ENCODE data around the gene NID1. TPM values are rescaled to one million over a fixed set of nuclear protein-coding genes. Genes with fewer than 3 reads are reported as not detected.
"Not testable (repeated sequence)": the region's sequence is repeated elsewhere in the genome, so short reads cannot be mapped to it uniquely, and the experiment has no call there.

The NID1 gene
- total RNA-seq, 1 donor from 2014 or later, result 158 TPM

DNA sequence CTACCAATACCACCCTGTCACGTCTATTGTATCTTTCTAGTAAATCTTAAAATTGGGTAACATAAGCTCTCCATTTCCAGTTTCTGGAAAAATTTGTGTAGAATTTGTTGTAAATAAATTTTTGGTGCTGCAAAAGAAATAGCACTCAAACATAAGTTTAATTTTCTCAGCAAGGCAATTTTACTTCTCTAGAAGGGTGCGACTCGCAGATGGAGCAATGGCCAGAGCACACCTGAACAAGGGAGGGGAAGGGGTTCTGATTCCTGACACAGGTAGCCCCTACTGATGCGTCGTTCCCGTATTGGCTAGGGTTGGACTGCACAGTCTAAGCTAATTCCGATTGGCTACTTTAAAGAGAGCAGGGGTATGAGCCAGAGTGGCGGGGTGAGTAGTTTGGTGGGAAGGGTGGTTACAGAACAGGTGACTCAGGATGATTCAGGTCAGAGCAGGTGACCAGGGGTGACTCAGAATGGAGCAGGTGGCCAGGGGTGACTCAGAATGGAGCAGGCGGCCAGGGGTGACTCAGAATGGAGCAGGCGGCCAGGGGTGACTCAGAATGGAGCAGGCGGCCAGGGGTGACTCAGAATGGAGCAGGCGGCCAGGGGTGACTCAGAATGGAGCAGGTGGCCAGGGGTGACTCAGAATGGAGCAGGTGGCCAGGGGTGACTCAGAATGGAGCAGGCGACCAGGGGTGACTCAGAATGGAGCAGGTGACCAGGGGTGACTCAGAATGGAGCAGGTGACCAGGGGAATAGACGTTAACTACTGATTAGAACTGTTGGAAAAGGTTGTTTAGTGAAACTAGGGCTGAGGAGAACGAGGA, 32.0 kb upstream of the NID1 start:
- not testable (repeated sequence) for DNase-seq

DNA sequence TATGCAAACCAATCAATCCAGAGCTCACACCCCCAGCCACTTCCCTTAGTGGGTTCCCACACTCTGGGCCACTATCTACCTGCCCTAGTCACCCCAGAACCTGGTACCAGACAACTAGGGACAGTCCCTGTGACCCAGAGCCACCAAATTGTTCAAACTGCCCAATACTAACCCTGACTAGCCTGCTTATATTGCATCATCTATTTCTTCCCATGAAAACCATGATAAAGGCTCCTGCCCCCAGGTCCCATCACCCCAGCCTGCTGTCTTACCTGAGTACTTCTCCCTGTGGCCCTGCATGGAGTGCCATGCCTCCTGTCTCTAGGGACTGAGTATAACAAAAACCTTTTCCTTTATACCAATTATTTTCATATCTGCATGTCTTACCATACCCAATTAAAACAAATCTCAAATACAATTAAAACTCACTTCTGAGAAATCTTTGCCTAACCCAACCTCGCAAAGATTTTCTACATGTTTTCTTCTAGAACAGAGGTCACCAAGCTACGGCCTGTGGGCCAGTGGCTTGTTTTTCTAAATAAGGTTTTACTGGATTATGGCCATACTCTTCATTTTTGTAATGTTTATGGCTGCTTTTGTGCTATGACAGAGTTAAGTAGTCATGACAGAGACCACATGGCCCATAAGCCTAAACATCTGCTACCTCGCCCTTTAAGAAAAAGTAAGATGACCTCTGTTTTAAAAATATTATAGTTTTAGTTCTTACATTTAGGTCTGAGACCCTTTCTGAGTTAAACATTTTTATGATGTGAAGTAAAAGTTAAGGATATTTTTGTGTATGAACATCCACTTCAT, 31.0 kb upstream of the NID1 start:
- no peak for DNase-seq

DNA sequence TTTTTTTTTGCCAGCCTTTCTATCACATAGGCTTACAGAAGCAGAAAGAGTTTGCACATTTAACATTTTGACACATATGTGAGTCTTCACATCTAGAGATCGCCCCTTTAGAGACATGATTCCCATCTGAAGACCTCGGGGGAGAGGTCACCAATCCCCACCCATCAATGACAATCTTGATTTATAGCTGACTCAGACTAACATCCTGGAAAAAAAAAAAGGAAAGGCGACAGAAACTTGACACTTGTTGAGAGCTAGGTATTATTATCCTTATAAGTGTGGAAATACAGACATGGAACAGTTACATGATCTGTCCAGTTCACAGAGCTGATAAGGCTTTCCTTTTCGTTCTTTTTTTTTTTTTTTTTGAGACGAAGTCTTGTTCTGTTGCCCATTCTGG, 28.0 kb upstream of the NID1 start:
- DNase-seq, result no peak

DNA sequence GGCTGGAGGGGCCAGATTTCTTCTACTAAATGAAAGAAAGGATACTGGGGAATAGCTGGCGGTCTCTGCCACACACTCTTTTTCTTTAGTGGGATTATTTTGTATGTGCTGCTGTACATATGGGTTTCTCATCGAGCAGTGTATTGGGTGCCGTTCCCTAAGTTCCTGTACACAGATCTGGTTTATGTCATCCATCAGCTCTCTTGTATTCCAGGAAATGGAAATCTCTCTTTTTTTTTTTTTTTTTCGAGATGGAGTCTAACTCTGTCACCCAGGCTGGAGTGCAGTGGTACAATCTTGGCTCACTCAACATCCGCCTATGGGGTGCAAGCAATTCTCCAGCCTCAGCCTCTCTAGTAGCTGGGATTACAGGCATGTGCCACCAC, 27.0 kb upstream of the NID1 start:
- peak; percentile 45 for DNase-seq

DNA sequence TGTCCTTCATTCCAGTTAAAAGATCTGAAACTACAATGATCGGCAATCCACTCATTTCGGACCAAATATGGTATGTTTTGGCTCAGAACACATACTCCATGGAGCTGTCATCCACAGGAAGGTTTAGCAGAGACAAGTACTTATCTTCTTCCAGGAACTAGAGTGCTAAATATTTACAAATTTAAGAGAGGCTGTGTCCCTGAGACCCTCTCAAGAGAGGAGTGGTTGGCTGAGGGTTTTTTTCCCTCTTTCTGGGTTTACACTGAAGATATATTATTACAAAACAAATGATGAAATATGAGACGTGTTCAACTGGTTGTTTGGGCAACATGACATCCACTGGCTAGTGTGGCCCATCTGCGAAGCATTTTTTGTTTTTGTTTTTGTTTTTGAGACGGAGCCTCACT, 25.9 kb upstream of the NID1 start:
- DNase-seq, result peak; percentile 57

DNA sequence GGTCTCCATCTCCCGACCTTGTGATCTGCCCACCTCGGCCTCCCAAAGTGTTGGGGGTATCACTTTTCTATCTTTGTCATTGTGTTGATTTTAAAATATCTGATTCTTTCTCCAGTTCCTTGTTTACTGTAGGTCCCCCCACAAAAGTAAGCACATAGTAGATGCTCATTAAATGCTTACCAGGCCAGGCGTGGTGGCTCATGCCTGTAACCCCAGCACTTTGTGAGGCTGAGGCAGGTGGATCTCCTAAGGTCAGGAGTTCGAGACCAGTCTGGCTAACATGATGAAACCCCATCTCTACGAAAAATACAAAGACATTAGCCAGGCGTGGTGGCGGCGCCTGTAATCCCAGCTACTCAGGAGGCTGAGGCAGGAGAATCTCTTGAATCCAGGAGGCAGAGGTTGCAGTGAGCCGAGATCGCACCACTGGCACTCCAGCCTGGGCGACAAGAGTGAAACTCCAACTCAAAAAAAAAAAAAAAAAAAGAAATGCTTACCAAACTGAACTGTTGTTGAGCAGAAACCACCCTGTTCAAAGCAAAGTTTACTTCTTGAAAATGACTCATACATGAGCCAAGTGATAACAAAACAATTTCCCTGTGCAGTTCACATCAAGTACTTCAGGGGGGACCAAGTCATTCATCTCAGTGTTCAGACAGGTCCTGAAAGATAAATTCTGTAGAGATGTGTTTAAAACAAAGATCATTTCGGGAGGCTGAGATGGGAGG, 24.3 kb upstream of the NID1 start:
- no peak for DNase-seq

DNA sequence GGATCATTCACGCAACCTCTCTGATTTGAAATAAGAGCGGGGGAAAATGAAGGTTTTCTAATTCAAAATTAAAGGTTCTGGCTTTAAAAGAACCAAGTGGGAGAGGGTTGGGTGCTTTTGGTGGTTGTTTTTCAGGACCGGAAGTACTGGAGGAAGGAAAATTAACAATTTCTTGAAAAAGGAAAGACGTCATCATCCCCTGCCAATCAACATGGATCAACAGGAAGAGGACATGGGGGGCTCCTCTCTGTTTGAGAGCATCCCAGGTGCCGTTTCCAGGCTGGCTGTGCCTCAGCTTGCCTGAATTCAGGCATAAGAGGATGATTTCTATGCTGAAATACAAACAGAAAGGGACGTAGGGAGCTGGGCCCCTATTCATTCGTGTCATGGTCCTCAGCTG, 21.6 kb upstream of the NID1 start:
- DNase-seq, result no peak

DNA sequence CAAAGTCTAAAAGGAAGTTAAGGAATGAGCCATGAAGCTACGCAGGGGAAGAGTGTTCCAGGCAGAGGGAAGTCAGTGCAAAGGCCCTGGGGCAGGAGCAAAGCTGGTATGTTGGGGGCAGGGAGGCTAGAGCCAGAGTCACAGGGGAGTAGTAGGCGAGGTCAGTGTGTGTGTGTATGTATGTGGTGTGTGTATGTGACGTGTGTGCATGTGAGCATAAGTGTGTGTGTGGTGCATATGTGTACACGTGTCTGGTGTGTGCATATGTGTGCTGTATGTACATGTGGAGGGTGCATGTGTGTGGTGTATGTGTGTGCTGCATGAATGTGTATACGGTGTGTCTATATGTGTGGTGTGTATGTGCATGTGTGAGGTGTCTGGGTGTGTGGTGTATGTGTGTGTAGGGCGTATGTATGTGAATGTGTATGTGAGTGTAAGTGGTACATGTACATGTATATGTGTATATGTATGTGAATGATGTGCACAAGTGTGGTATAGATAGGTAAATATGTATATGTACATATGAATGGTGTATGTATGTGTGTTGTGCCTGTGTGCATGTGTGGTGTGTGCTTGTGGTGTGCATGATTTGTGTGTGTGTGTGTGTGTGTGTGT, 20.8 kb upstream of the NID1 start:
- no peak for DNase-seq

DNA sequence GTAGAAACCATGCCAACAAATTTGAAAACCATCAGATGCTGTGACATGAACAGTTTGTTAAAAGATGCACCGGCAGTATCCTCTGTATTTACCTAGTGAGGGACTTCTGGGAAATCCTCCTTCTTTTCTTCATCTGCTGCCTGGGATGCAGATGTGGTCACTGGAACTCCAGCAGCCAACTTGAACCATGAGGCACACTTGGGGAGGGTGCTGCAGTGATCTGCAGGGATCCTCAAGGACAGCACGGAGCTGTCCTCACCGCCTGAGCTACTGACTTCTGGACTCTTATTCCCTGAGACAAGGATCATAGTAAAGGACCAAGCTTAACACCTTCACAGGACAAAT, 19.5 kb upstream of the NID1 start:
- no peak for DNase-seq

DNA sequence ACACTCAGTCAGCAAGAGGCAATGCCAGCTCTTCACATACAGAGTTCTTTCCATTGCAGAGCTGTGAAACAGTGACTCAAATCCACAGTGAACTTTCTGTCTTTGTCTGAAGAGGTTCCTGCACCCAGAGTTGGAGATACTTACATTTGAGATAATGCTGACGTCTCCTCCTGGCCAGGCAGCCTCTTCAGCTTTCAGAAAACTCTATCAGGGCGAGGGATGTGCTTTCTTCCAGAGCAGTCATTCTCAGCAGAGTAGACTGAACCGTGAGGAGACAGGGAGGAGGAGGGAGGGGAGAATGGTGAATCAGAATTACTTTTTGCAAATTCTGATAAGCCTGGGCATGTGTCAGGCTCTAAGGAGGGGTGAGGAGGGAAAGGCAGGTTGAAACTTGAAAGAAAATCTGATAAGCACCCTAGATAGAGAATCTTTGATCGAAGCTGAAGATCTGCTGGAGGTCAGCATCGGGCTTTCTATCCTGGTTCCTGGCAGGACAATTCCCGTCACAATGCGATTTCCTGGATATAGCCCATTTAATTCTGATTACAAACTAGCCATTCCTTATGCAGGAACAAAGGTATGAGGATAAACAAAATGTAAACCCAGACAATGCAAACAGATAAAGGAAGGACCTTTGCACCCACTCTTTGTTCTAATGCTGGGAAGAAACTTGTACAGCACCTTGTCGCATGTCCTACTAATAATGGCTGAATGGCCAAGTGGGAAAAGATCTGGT, 18.9 kb upstream of the NID1 start:
- no peak for DNase-seq

DNA sequence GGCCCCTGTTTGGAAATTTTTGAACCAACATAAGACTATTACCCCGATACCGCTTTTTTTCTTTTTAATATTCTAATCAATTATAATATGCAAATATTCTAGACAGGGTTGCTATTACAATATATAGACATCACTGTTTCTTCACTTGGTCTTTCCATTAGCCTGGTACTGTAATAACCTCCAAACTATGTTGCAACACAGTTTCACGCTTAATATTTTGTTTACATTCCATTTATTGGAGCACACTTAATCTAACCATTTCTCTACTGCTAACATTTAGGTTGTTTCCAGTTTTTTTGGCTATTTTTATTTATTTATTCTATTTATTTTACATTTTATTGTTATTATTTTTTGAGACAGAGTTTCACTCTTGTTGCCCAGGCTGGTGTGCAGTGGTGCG, 17.6 kb upstream of the NID1 start:
- no peak for DNase-seq

DNA sequence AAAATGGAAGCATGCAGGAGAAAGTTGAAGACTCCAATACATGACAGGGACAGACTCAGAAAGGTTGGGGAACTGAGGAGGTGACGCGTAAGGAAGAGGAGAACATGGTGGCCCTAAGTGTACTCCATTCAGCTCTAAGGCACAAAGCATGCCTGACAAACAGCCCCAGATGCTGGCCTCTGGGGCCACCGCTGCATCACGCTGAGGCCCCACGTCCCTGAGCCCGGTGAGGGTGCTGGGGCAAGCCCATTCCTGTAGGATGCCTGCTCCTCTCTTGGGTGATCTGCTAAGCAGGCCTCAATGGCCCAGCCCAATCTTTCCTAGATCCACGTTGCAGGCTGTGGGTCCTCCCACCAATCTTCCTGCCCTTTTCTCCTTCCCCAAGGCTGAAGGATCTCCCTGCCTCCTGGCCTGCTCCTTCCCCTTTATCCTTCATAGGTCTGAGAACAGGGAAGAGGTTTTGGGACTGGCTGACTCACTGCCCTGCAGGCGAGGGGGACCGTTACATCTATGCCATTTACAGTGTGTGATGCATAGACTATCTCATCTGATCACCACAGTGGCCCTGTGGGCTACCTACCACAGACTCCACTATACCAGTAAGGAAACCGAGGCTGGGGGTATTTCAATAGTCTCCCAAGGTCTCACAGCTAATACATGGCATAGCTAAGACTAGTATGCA, 16.8 kb upstream of the NID1 start:
- no peak for DNase-seq

DNA sequence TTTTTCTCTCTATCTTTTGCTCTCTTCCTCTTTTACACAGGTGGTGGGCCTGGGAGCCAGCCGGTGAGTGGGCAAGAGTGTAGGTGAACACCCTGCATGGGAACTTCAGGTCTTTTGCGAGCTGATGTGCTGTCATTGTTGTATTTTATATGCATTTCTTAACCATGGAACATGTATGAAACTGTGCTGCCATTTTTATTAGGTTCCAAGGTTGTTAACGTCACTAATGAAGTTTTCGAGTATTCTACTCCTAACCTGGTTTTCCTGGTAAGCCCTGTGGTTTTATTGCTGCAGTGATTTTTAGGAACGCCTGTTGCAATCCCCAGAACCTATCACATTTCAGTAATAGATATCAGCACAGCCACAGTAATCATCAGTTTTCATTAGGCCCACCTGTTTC, 14.8 kb upstream of the NID1 start:
- no peak for DNase-seq

DNA sequence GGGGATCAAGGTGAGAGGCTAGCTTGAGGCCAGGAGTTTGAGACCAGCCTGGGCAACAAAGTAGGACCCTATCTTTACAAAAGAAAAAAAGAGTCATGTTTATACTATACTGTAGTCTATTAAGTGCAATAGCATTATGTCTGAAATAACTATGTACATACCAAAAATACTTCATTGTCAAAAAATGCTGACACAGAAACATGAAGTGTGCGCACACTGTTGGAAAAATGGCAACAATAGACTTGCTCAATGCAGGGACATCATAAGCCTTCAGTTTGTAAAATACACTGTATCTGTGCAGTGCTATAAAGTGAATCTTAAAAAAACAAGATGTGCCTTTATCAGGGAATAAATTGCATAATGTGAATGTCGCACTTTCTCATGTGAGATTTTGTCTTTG, 14.1 kb upstream of the NID1 start:
- no peak for DNase-seq

DNA sequence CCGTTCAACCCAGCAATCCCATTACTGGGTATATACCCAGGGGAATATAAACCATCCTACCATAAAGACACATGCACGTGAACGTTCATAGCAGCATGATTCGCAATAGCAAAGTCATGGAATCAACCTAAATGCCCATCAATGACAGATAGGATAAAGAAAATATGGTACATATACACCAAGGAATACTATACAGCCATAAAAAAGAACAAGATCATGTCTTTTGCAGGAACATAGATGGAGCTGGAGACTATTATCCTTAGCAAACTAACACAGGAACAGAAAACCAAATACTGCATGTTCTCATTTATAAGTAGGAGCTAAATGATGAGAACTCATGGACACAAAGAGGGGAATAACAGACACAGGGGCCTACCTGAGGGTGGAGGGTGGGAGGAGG, 13.2 kb upstream of the NID1 start:
- not testable (repeated sequence) for DNase-seq

DNA sequence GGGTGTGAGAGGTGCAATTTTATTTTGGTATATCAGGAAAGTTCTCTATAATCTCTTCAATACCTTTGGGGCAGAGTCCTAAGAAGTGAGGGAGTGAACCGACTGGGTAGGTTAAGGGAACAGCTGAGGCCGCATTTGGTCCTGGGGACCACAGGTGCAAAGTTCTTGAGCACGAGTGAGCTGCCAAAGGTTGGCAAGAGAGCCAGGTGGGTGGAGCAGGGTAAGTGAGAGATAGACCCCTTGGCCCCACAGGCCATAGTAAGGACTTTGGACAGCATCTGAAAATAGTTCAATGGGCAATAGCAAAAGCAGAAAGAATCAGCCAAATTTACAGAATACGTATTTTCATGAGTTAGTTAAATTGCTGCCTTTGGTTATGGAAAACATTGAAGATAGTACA, 11.0 kb upstream of the NID1 start:
- no peak for DNase-seq

DNA sequence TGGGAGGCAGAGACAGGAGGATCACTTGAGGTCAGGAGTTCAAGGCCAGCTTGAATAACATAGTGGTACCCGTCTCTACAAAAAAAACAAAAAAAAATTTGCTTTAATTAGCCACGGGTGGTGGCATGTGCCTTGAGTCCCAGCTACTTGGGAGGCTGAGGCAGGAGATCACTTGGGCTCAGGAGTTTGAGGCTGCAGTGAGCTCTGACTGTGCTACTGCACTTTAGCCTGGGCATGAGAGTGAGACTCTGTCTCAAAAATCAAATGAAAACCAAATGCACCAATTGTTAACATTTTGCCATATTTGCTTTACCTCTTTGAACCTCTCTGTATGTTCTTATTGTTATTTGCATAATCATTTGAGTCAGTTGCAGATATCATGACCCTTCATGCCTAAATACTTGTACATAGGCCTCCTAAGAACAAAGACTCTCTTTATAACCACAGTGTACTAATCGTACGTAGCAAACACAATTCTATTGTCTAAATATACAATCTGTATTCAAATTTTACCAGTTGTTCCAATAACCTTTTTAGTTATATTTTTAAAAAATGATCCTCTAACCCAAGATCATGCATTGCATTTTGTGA, 8.5 kb upstream of the NID1 start:
- DNase-seq, result no peak

DNA sequence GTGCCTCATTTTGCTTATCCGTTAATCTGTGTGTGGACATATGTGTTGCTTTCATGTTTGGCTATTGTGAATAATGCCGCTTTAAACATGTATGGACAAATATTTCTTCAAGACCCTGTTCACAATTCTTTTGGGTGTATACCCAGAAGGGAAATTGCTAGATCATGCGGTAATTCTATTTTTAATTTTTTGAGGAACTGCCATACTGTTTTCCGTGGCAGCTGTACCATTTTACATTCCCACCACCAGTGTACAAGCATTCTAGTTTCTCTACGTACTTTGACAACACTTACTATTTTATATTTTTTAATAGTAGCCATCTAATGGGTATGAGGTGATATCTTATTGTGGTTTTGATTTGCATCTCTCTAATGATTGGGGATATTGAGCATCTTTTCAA, 7.1 kb upstream of the NID1 start:
- no peak for DNase-seq

DNA sequence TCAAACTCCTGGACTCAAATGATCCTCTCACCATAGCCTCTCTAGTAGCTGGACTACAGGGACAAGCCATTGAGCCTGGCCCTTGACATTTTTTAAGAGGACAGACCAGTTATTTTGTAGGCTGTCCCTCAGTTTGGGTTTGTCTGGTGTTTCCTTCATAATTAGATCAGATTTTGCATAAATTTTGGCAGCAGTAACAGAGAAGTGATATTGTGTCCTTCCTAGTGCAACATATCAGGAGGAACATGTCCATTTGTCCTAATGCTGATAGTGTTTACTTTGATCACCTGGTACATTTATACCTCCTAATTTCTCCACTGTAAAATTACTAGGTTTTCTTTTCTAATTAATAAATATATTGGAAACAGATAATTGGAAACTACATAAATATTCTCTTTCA, 5.9 kb upstream of the NID1 start:
- no peak for DNase-seq

DNA sequence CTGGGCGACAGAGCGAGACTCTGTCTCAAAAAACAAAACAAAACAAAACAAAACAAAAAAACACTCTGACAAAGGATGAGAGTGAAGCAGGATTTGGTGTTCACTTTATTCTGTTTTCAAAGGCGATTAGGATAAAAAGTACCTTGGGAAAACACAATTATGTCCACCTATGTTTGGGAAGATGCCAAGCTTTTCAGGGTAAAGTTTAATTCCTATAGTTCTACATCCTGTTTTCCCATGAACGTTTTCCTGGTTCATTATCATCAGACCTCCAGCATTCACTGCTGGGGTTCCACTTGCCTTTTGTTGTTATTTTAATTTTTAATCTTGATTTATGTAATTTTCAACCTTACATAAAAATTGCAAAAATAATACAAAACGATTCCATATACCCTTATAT, 4.9 kb upstream of the NID1 start:
- no peak for DNase-seq

DNA sequence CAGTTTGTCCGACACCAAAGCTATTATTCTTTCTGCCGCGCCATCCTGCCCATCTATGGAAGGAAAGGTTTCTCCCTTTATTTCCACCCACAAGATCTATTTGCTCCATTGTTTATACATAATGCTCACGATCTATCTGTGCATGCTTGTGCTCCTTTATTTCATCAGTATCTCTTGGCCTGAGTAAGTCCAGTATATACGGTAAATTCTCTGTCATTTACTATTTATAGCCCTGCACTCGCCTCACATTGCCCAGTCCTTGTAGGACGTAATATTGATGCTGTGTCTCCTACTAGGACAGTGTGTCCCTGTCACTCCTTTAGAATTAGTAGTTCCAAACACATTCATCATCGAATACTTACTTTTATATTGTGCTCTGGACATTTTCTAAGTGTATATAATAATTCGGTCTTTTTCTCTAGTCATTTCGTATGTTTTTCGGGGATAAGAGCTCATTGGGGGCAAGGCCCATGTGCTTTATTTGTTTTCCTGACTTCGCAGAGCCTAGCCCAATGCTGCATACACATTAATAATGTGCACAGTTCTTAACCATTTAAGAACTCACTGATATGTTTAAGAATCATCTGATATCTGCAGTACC, 3.1 kb upstream of the NID1 start:
- DNase-seq, result peak; percentile 73

Data from tongue (tissue), 2 donors.